ENCODE results near the gene PROSER3. TPM values are rescaled to one million over a fixed set of nuclear protein-coding genes. Genes with fewer than 3 reads are reported as not detected.

The PROSER3 gene
- polyA plus RNA-seq, 1 experiment: 5.2 TPM

DNA sequence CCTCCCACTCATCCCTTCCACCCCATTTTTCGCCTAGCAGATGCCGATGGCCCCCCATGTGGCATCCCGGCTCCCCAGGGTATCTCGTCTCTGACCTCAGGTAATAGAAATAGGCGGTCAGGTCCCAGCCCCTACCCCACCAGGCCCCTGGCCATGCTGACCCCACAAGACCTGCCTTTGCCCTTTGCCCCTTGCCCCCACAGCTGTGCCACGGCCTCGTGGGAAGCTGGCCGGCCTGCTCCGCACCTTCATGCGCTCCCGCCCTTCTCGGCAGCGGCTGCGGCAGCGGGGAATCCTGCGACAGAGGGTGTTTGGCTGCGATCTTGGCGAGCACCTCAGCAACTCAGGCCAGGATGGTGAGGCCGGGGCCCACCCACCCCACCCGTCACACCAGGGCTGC lies 22.7 kb downstream of the PROSER3 start:
- DNase-seq (ENCODE audit: low read depth, low spot score): no peak
- no peaks in the 10 kb centered on the region for H3K9me3 ChIP-seq (ENCODE audit: control insufficient read depth, insufficient read depth, low read length)
- TF ChIP-seq, protein P1, sequence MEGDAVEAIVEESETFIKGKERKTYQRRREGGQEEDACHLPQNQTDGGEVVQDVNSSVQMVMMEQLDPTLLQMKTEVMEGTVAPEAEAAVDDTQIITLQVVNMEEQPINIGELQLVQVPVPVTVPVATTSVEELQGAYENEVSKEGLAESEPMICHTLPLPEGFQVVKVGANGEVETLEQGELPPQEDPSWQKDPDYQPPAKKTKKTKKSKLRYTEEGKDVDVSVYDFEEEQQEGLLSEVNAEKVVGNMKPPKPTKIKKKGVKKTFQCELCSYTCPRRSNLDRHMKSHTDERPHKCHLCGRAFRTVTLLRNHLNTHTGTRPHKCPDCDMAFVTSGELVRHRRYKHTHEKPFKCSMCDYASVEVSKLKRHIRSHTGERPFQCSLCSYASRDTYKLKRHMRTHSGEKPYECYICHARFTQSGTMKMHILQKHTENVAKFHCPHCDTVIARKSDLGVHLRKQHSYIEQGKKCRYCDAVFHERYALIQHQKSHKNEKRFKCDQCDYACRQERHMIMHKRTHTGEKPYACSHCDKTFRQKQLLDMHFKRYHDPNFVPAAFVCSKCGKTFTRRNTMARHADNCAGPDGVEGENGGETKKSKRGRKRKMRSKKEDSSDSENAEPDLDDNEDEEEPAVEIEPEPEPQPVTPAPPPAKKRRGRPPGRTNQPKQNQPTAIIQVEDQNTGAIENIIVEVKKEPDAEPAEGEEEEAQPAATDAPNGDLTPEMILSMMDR (IDR thresholded peaks at IDR 0.05; ENCODE audit: low read depth, low read length): no peak
- ChIA-PET POLR2A (no interaction called here), CTCF (no interaction called here)
- H3K27me3 ChIP-seq (ENCODE audit: control insufficient read depth, insufficient read depth, low read length): no peaks in the 10 kb centered on the region
- no peak overlapping the region for H3K4me3 ChIP-seq (ENCODE audit: low read depth, low read length)
- H3K27ac ChIP-seq (ENCODE audit: low read depth, low read length): no peak overlapping the region

DNA sequence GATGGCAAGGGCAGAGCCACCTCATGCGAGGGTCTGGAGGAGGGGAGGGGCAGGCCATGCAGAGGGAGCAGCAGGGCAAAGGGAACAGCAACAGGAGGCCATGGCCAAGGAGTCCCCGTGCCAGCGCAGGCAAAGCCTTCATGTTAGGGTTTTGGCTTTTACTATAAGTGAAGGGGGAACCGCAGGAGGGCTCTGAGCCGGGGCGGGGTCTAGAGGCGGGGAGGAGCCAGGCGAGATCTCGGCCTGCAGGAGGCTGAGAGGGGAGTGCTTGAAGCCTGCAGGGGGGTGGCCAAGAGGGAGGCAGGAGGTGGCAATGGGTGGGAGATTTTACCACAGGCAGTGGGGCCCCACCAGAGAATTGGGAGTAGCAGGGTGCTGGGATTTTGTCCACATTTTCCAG lies 23.7 kb downstream of the PROSER3 start:
- ChIA-PET POLR2A (no interaction called here), CTCF (no interaction called here)
- TF ChIP-seq, protein P1 (IDR thresholded peaks at IDR 0.05; ENCODE audit: low read depth, low read length): no peak
- Histone ChIP-seq H3K27me3 (ENCODE audit: control insufficient read depth, insufficient read depth, low read length) (no peaks in the 10 kb centered on the region), H3K27ac (ENCODE audit: low read depth, low read length) (no peak overlapping the region), H3K9me3 (ENCODE audit: control insufficient read depth, insufficient read depth, low read length) (no peaks in the 10 kb centered on the region), H3K4me3 (ENCODE audit: low read depth, low read length) (no peak overlapping the region)
- no peak for DNase-seq (ENCODE audit: low read depth, low spot score)

DNA sequence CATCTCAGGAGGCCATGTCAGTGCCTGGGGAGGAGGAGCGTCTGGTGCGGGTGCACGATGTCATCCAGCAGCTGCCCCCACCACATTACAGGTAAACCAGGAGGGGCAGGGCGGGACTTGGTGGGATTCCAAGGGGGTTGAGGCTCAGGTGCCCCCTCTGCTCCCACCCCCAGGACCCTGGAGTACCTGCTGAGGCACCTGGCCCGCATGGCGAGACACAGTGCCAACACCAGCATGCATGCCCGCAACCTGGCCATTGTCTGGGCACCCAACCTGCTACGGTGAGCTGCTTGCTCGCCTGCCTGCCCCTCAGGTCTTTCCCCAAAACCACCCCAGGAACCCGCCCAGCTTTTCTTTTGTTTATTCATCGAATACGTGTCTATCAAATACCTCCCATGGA lies 24.6 kb downstream of the PROSER3 start:
- Histone ChIP-seq H3K27ac (ENCODE audit: low read depth, low read length) (no peak overlapping the region), H3K27me3 (ENCODE audit: control insufficient read depth, insufficient read depth, low read length) (no peaks in the 10 kb centered on the region), H3K9me3 (ENCODE audit: control insufficient read depth, insufficient read depth, low read length) (no peaks in the 10 kb centered on the region), H3K4me3 (ENCODE audit: low read depth, low read length) (no peak overlapping the region)
- TF ChIP-seq, protein P1 (IDR thresholded peaks at IDR 0.05; ENCODE audit: low read depth, low read length): no peak
- no peak for DNase-seq (ENCODE audit: low read depth, low spot score)
- POLR2A ChIA-PET: interaction anchor here (0.6 kb wide), 1 partner anchor 883 kb away, joined by 3 read pairs; no protein-coding TSS in a partner anchor
- CTCF ChIA-PET: no interaction called here

DNA sequence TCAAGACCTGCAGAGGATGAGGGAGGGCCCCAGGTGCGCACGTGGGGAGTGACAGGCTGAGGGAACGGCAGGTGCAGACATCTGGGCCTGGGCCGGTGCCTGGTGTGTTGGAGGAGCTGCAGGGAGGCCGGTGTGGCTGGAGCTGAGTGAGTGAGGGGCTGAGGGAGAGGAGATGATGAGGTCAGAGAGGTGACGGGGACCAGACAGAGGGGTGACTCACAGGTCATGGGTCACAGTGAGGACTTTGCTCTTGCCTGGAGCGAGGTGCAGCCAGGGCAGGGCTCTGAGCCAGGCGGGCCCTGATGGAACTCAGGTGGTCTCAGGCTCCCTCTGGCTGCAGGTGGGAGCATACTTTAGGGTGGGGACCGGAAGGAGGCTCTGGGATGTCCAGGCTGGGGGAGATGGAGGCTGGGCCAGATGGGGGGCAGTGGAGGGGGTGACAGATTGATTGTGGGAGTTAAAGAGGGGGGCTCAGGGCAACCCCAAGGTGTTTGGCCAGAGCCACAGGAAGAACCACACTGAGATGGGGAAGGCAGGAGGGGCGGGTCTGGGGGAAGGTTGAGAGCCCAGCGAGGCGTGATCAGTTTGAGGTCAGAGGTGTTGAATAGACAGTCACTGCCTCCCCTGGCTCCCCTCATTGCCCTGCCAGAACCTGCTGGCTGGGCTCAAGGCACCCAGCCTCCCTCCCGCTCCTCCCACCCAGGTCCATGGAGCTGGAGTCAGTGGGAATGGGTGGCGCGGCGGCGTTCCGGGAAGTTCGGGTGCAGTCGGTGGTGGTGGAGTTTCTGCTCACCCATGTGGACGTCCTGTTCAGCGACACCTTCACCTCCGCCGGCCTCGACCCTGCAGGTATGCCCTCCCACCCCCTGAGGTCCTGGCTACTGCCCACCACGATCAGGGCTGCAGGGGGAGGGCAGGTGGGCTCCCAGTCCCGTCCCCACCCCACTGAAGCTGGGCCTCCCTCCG lies 25.8 kb downstream of the PROSER3 start:
- Histone ChIP-seq H3K27ac (ENCODE audit: low read depth, low read length) (no peak overlapping the region), H3K27me3 (ENCODE audit: control insufficient read depth, insufficient read depth, low read length) (no peaks in the 10 kb centered on the region), H3K4me3 (ENCODE audit: low read depth, low read length) (no peak overlapping the region), H3K9me3 (ENCODE audit: control insufficient read depth, insufficient read depth, low read length) (no peaks in the 10 kb centered on the region)
- ChIA-PET CTCF (no interaction called here), POLR2A (no interaction called here)
- no peak for DNase-seq (ENCODE audit: low read depth, low spot score)
- TF ChIP-seq, protein P1 (IDR thresholded peaks at IDR 0.05; ENCODE audit: low read depth, low read length): no peak
